Smooth muscle cell (in vitro differentiated cells): Measurements from ENCODE around the gene BTBD9. TPM values are rescaled to one million over a fixed set of nuclear protein-coding genes. Genes with fewer than 3 reads are reported as not detected.

Source experiments
- DNase-seq: peaks from one replicate; lab custom pipeline; 2025; ENCODE audit not compliant: unreplicated experiment; lab: John Stamatoyannopoulos, UW
- H2AFZ ChIP-seq: fragments of 200-600 bp; sonication (generic); 2 replicates; pipeline ENCODE4 v1.6.0; 2016; ENCODE audit warnings: antibody characterized with exemption, low read depth, mild to moderate bottlenecking
- H3F3A ChIP-seq: fragments of 200-600 bp; sonication (generic); 2 replicates; pipeline ENCODE4 v1.6.0; 2017; ENCODE audit warnings: antibody characterized with exemption, low read depth
- H3K27ac ChIP-seq: fragments of 200-600 bp; sonication (generic); 2 replicates; pipeline ENCODE4 v1.5.1; 2016; ENCODE audit warnings: low read depth, mild to moderate bottlenecking
- H3K27me3 ChIP-seq: fragments of 200-600 bp; sonication (generic); 2 replicates; pipeline ENCODE4 v1.6.1; 2016; ENCODE audit warnings: low read depth, mild to moderate bottlenecking
- H3K36me3 ChIP-seq: fragments of 200-600 bp; sonication (generic); 2 replicates; pipeline ENCODE4 v1.5.1; 2016; ENCODE audit warnings: low read depth
- H3K4me1 ChIP-seq: fragments of 200-600 bp; sonication (generic); 2 replicates; pipeline ENCODE4 v1.5.1; 2016; ENCODE audit warnings: low read depth
- H3K4me2 ChIP-seq: fragments of 200-600 bp; sonication (generic); 2 replicates; pipeline ENCODE4 v1.6.0; 2016; ENCODE audit warnings: mild to moderate bottlenecking
- H3K4me3 ChIP-seq: fragments of 200-600 bp; sonication (generic); 2 replicates; pipeline ENCODE4 v1.5.1; 2016; ENCODE audit warnings: mild to moderate bottlenecking
- H3K79me2 ChIP-seq: fragments of 200-600 bp; sonication (generic); 2 replicates; pipeline ENCODE4 v1.6.0; 2016; ENCODE audit warnings: low read depth, mild to moderate bottlenecking
- H3K9ac ChIP-seq: fragments of 200-600 bp; sonication (generic); 2 replicates; pipeline ENCODE4 v1.6.0; 2016; ENCODE audit warnings: low read depth
- H3K9me3 ChIP-seq: fragments of 200-600 bp; sonication (generic); replicated peaks from 2 replicates; pipeline ENCODE4 v1.5.1; 2016; ENCODE audit warnings: low read depth
- H4K20me1 ChIP-seq: fragments of 200-600 bp; sonication (generic); 2 replicates; pipeline ENCODE4 v1.6.0; 2016; ENCODE audit warnings: low read depth
- CTCF ChIP-seq: fragments of 200-600 bp; sonication (generic); IDR thresholded peaks from 2 replicates; pipeline ENCODE4 v1.5.1; 2017; ENCODE audit warnings: borderline replicate concordance, mild to moderate bottlenecking, antibody characterized with exemption; ENCODE audit not compliant: insufficient read depth, poor library complexity, severe bottlenecking
- WGBS: methylation state at CpG from one replicate; pipeline ENCODE4 v1.1.7; 2016; ENCODE audit warnings: low lambda C conversion rate; 5-methylcytosine and 5-hydroxymethylcytosine counted together
- polyA plus RNA-seq: library from polyadenylated mRNA; unstranded; fragments of >200 nt; fragmentation: Nextera tagmentation; extraction: Ambion mirVana; gene quantifications from 2 replicates; pipeline ENCODE4 v1.2.1, GENCODE V29; 2016
- total RNA-seq: library from RNA; depleted of rRNA; stranded (reverse); fragments of >200 nt; gene quantifications from 2 replicates; pipeline ENCODE4 v1.2.3, GENCODE V29; 2014

The BTBD9 gene
- total and polyA plus RNA-seq, 2 experiments from 2014 or later = 5.6 to 12.5 TPM

GRCh38 chr6:38208028-38208427, 431.7 kb downstream of the BTBD9 start:
- WGBS = 94% methylated on average over 8 of the region's 8 CpGs

GRCh38 chr6:38207375-38207774, 432.4 kb downstream of the BTBD9 start:
- Histone ChIP-seq H3K9me3 (no peaks in the 10 kb centered on the region), H3K4me3 (no peak overlapping the region), H3K79me2 (no peaks in the 10 kb centered on the region), H4K20me1 (no peaks in the 10 kb centered on the region), H3K27ac (no peak overlapping the region), H3K9ac (no peak overlapping the region), H3F3A (no peaks in the 10 kb centered on the region), H3K4me2 (no peak overlapping the region), H3K36me3 (no peaks in the 10 kb centered on the region), H3K27me3 (peaks cover 3% of the 10 kb centered on the region), H2AFZ (no peak overlapping the region), H3K4me1 (peaks cover 3% of the 10 kb centered on the region)
- TF ChIP-seq CTCF = no peak
- WGBS = 85% methylated on average over 4 of the region's 4 CpGs
- no peak for DNase-seq

More at GRCh38 chr6:38208028-38208427, 431.7 kb downstream of the BTBD9 start:
- DNase-seq = no peak
- no peak overlapping the region for H3K9ac ChIP-seq
- H3K36me3 ChIP-seq = no peaks in the 10 kb centered on the region
- H3K4me3 ChIP-seq = no peak overlapping the region
- H3K4me2 ChIP-seq = no peak overlapping the region
- no peak overlapping the region for H2AFZ ChIP-seq
- H3K27ac ChIP-seq = no peak overlapping the region
- no peaks in the 10 kb centered on the region for H3K79me2 ChIP-seq
- peaks cover 9% of the 10 kb centered on the region for H3K4me1 ChIP-seq
- no peaks in the 10 kb centered on the region for H3K9me3 ChIP-seq
- H4K20me1 ChIP-seq = peaks cover under 1% of the 10 kb centered on the region
- peaks cover 3% of the 10 kb centered on the region for H3K27me3 ChIP-seq
- H3F3A ChIP-seq = no peaks in the 10 kb centered on the region
- TF ChIP-seq CTCF = no peak

GRCh38 chr6:38198219-38198618, 441.5 kb downstream of the BTBD9 start:
- Histone ChIP-seq H3K36me3 (no peaks in the 10 kb centered on the region), H3K27ac (no peak overlapping the region), H3F3A (no peaks in the 10 kb centered on the region), H3K4me3 (no peak overlapping the region), H2AFZ (no peak overlapping the region), H3K79me2 (no peaks in the 10 kb centered on the region), H3K27me3 (no peaks in the 10 kb centered on the region), H3K9me3 (no peaks in the 10 kb centered on the region), H4K20me1 (no peaks in the 10 kb centered on the region), H3K4me2 (no peak overlapping the region), H3K9ac (no peak overlapping the region), H3K4me1 (no peaks in the 10 kb centered on the region)
- TF ChIP-seq CTCF = no peak
- 81% methylated on average over 8 of the region's 8 CpGs for WGBS
- no peak for DNase-seq

- Histone ChIP-seq H4K20me1 (no peaks in the 10 kb centered on the region), H3K4me1 (peaks cover 13% of the 10 kb centered on the region), H3K9ac (no peak overlapping the region), H3K4me3 (no peak overlapping the region), H3F3A (no peaks in the 10 kb centered on the region), H3K36me3 (no peaks in the 10 kb centered on the region), H2AFZ (no peak overlapping the region), H3K27me3 (peaks cover 3% of the 10 kb centered on the region), H3K27ac (no peak overlapping the region), H3K79me2 (no peaks in the 10 kb centered on the region), H3K4me2 (no peak overlapping the region), H3K9me3 (no peaks in the 10 kb centered on the region)
- no peak for TF ChIP-seq CTCF
- 97% methylated on average over 5 of the region's 5 CpGs for WGBS
- DNase-seq = no peak
Measured at GRCh38 chr6:38195113-38195635, 444.6 kb downstream of the BTBD9 start.
